IMR-90 (cell line): ENCODE measurements around the gene TSKU. TPM values are rescaled to one million over a fixed set of nuclear protein-coding genes. Genes with fewer than 3 reads are reported as not detected.

ENCODE experiments used
- ATAC-seq: fragments of 200-7000 bp; cut with Tn5 transposase; 2 replicates; pipeline ENCODE4 v1.9.1; 2020; ENCODE audit warnings: low read depth, mild to moderate bottlenecking, moderate library complexity
- BruUV-seq: library from RNA; stranded (reverse); fragments of 400-500 nt; replicated peaks from 2 replicates; lab custom pipeline; 2021; lab: Mats Ljungman, UMichigan
- CTCF ChIA-PET: fragments of 300-600 bp; formaldehyde crosslinking; extraction: SDS; loops from one replicate; lab custom pipeline; 2021; ENCODE audit warnings: antibody characterized with exemption; lab: Yijun Ruan, JAX
- POLR2A ChIA-PET: fragments of 300-600 bp; sonication (Branson Sonifier 250); formaldehyde crosslinking; loops from one replicate; lab custom pipeline; 2022; ENCODE audit warnings: antibody characterized with exemption; ENCODE audit not compliant: unreplicated experiment; lab: Charles Lee
- DNase-seq: peaks from one replicate; pipeline ENCODE4 v3.0.0; 2013
- H2AFZ ChIP-seq: replicated peaks from 2 replicates; pipeline ENCODE3; 2013; ENCODE audit warnings: low read length, mild to moderate bottlenecking; ENCODE audit not compliant: poor library complexity
- H2AK5ac ChIP-seq: 2 replicates; pipeline ENCODE4 v1.6.1; 2013; ENCODE audit warnings: low read depth, low read length, inconsistent platforms
- H2AK9ac ChIP-seq: replicated peaks from 2 replicates; pipeline ENCODE3; 2013; ENCODE audit warnings: mild to moderate bottlenecking, low read depth, low read length, moderate library complexity; ENCODE audit not compliant: poor library complexity
- H2BK120ac ChIP-seq: 2 replicates; pipeline ENCODE4 v1.6.1; 2013; ENCODE audit warnings: low read depth, low read length, inconsistent platforms
- H2BK15ac ChIP-seq: 3 replicates; pipeline ENCODE4 v1.6.1; 2013; ENCODE audit warnings: low read depth, low read length, inconsistent platforms
- H2BK20ac ChIP-seq: 2 replicates; pipeline ENCODE4 v1.6.1; 2013; ENCODE audit warnings: low read depth, mild to moderate bottlenecking, inconsistent platforms, low read length, moderate library complexity
- H2BK5ac ChIP-seq: 2 replicates; pipeline ENCODE4 v1.6.1; 2013; ENCODE audit warnings: mild to moderate bottlenecking, low read depth, low read length, inconsistent platforms; ENCODE audit not compliant: poor library complexity, severe bottlenecking
- H3K14ac ChIP-seq: replicated peaks from 2 replicates; pipeline ENCODE4 v1.6.1; 2013; ENCODE audit warnings: low read depth, low read length, inconsistent platforms
- H3K18ac ChIP-seq: 2 replicates; pipeline ENCODE4 v1.6.1; 2013; ENCODE audit warnings: low read depth, low read length, control low read depth
- H3K23ac ChIP-seq: 2 replicates; pipeline ENCODE4 v1.6.1; 2013; ENCODE audit warnings: low read depth, low read length, inconsistent platforms
- H3K27ac ChIP-seq: 2 replicates; pipeline ENCODE4 v1.5.1; 2013; ENCODE audit warnings: mild to moderate bottlenecking, control low read depth, low read length; ENCODE audit not compliant: insufficient read depth
- H3K27me3 ChIP-seq: 2 replicates; pipeline ENCODE4 v1.6.1; 2013; ENCODE audit warnings: low read length; ENCODE audit not compliant: control insufficient read depth, insufficient read depth
- H3K36me3 ChIP-seq: 2 replicates; pipeline ENCODE4 v1.6.1; 2013; ENCODE audit warnings: low read length, mixed read lengths; ENCODE audit not compliant: control insufficient read depth, insufficient read depth
- H3K4ac ChIP-seq: 2 replicates; pipeline ENCODE4 v1.6.1; 2013; ENCODE audit warnings: low read depth, low read length, inconsistent platforms
- H3K4me1 ChIP-seq: 2 replicates; pipeline ENCODE4 v1.6.1; 2013; ENCODE audit warnings: low read length, mixed read lengths; ENCODE audit not compliant: control insufficient read depth, insufficient read depth
- H3K4me2 ChIP-seq: 2 replicates; pipeline ENCODE4 v1.6.1; 2013; ENCODE audit warnings: low read depth, mild to moderate bottlenecking, control low read depth, low read length, moderate library complexity
- H3K4me3 ChIP-seq: 2 replicates; pipeline ENCODE4 v1.5.1; 2013; ENCODE audit warnings: low read depth, mild to moderate bottlenecking, control low read depth, low read length, moderate library complexity; ENCODE audit not compliant: insufficient read depth
- H3K56ac ChIP-seq: 2 replicates; pipeline ENCODE4 v1.6.1; 2013; ENCODE audit warnings: low read length, inconsistent platforms; ENCODE audit not compliant: insufficient read depth; ENCODE audit errors: extremely low read depth
- H3K79me1 ChIP-seq, 2 experiments: 2 replicates each; pipeline ENCODE4 v1.6.1; 2013; ENCODE audit warnings: low read length in 2 of 2, inconsistent platforms in 1 of 2, low read depth in 1 of 2
- H3K9ac ChIP-seq: 2 replicates; pipeline ENCODE4 v1.6.1; 2013; ENCODE audit warnings: low read depth, low read length, control low read depth
- H3K9me1 ChIP-seq: 2 replicates; pipeline ENCODE4 v1.6.1; 2013; ENCODE audit warnings: low read length, inconsistent platforms; ENCODE audit not compliant: insufficient read depth
- H3K9me3 ChIP-seq: 2 replicates; pipeline ENCODE4 v1.6.1; 2013; ENCODE audit warnings: low read length; ENCODE audit not compliant: control insufficient read depth, insufficient read depth
- H4K20me1 ChIP-seq: 2 replicates; pipeline ENCODE4 v1.6.1; 2013; ENCODE audit warnings: low read length, inconsistent platforms; ENCODE audit not compliant: insufficient read depth
- H4K5ac ChIP-seq: 2 replicates; pipeline ENCODE4 v1.6.1; 2013; ENCODE audit warnings: mild to moderate bottlenecking, low read depth, low read length, control low read depth
- H4K8ac ChIP-seq, 2 experiments: 2 replicates each; pipeline ENCODE4 v1.6.1; 2013; ENCODE audit warnings: low read depth in 2 of 2, low read length in 2 of 2, control low read depth in 1 of 2, inconsistent platforms in 1 of 2
- H4K91ac ChIP-seq: 2 replicates; pipeline ENCODE4 v1.6.1; 2013; ENCODE audit warnings: low read depth, low read length, inconsistent platforms; ENCODE audit not compliant: insufficient read depth
- CEBPB ChIP-seq: IDR thresholded peaks from 2 replicates; pipeline ENCODE4 v1.6.1; 2012; ENCODE audit warnings: low read depth, low read length, improper control_type of control experiment
- NFE2L2 ChIP-seq: fragments of 150-350 bp; IDR thresholded peaks from 2 replicates; pipeline ENCODE4 v1.6.1; 2016; ENCODE audit warnings: low read depth, mild to moderate bottlenecking, low read length
- RCOR1 ChIP-seq: IDR thresholded peaks from 2 replicates; pipeline ENCODE4 v1.6.1; 2012; ENCODE audit warnings: mild to moderate bottlenecking, low read length, improper control_type of control experiment; ENCODE audit not compliant: insufficient replicate concordance
- RFX5 ChIP-seq: IDR thresholded peaks from 2 replicates; pipeline ENCODE4 v1.8.0; 2012; ENCODE audit warnings: low read depth, mild to moderate bottlenecking, low read length, moderate library complexity
- WGBS, 2 experiments: methylation state at CpG; one replicate each; pipeline versions ENCODE4 v1.1.5 to v1.1.7; 2013; ENCODE audit warnings: missing lambda C conversion rate in 2 of 2; ENCODE audit not compliant: insufficient read length in 1 of 2; ENCODE audit errors: extremely low coverage in 2 of 2; 5-methylcytosine and 5-hydroxymethylcytosine counted together
- dilution Hi-C: fragments of 300-500 bp; cut with HindIII; formaldehyde crosslinking; loops from one replicate; pipeline ENCODE4 v1.14.3; 2018; ENCODE audit warnings: low sequenced_read_pairs; ENCODE audit not compliant: unreplicated experiment
- in situ Hi-C: fragments of 300-500 bp; cut with MboI; formaldehyde crosslinking; loops from 3 replicates; pipeline ENCODE4 v1.14.3; 2019; ENCODE audit warnings: low sequenced_read_pairs, inconsistent platforms, mixed read lengths
- intact Hi-C: fragments of 100-400 bp; cut with micrococcal nuclease; formaldehyde crosslinking; loops from 2 replicates; pipeline ENCODE4 v1.10.0; 2022
- polyA plus RNA-seq, 3 experiments: library from polyadenylated mRNA; depleted of rRNA; stranded (reverse); fragments of >200 nt; gene quantifications; 2 replicates each; pipeline ENCODE4 v1.2.3, GENCODE V29; 2012; ENCODE audit warnings: low replicate concordance in 1 of 3
- total RNA-seq: library from RNA; depleted of rRNA; stranded (reverse); fragments of >200 nt; gene quantifications from 2 replicates; pipeline ENCODE4 v1.2.3, GENCODE V29; 2012
- TF ChIP-seq, protein P1 (sequence below): fragments of 150-350 bp; IDR thresholded peaks from 2 replicates; pipeline ENCODE4 v1.6.1; 2016; ENCODE audit warnings: low read depth, mild to moderate bottlenecking, low read length, moderate library complexity, borderline replicate concordance

The TSKU gene
- total and polyA plus RNA-seq, 2 of the 4 experiments (the other 2 are of a cell fraction) = 6.8 to 26.6 TPM

GRCh38 chr11:76808171-76808570 is 25.0 kb downstream of the TSKU start:
- CTCF ChIA-PET = interaction anchor here (0.6 to 3.5 kb wide), 2 partner anchors 111 to 284 kb away, joined by 3 to 25 read pairs; no protein-coding TSS in a partner anchor
- BruUV-seq = no TSS peak
- H3K4me3 ChIP-seq = no peak overlapping the region
- H2AK5ac ChIP-seq = no peak overlapping the region
- H3K4me1 ChIP-seq = peaks cover 23% of the 10 kb centered on the region
- H3K27ac ChIP-seq = no peak overlapping the region
- no peak overlapping the region for H4K8ac ChIP-seq
- H2BK120ac ChIP-seq = no peak overlapping the region
- H4K20me1 ChIP-seq = peaks cover 2% of the 10 kb centered on the region; the same call in 1 of the 2 replicates
- H3K23ac ChIP-seq = no peak overlapping the region
- dilution Hi-C loops = no loop called here
- H3K27me3 ChIP-seq = no peaks in the 10 kb centered on the region; the same call in 1 of the 2 replicates
- H2BK5ac ChIP-seq = no peak overlapping the region
- no peak overlapping the region for H3K56ac ChIP-seq
- no peak overlapping the region for H2BK15ac ChIP-seq
- ATAC-seq = no peak
- H3K79me1 ChIP-seq = no peaks in the 10 kb centered on the region
- DNase-seq = no peak
- H3K36me3 ChIP-seq = no peaks in the 10 kb centered on the region
- no peak overlapping the region for H3K4ac ChIP-seq
- H3K9me1 ChIP-seq = peaks cover 15% of the 10 kb centered on the region
- WGBS, 2 experiments = 88% methylated on average over 11 of the region's 12 CpGs; no CpG with 5 or more reads in 1 of the 2 experiments
- no peak overlapping the region for H3K18ac ChIP-seq
- POLR2A ChIA-PET = no interaction called here
- no peak overlapping the region for H4K91ac ChIP-seq
- TF ChIP-seq NFE2L2 (no peak), RCOR1 (no peak), CEBPB (no peak), RFX5 (no peak)
- TF ChIP-seq, protein P1, sequence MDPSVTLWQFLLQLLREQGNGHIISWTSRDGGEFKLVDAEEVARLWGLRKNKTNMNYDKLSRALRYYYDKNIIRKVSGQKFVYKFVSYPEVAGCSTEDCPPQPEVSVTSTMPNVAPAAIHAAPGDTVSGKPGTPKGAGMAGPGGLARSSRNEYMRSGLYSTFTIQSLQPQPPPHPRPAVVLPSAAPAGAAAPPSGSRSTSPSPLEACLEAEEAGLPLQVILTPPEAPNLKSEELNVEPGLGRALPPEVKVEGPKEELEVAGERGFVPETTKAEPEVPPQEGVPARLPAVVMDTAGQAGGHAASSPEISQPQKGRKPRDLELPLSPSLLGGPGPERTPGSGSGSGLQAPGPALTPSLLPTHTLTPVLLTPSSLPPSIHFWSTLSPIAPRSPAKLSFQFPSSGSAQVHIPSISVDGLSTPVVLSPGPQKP = no peak
- H3K14ac ChIP-seq = no peak overlapping the region
- H2AK9ac ChIP-seq = no peak overlapping the region
- no peak overlapping the region for H3K4me2 ChIP-seq
- no peak overlapping the region for H4K5ac ChIP-seq
- H2AFZ ChIP-seq = no peak overlapping the region
- intact Hi-C loops = no loop called here
- no peaks in the 10 kb centered on the region for H3K9me3 ChIP-seq
- in situ Hi-C loops = no loop called here
- H3K9ac ChIP-seq = no peak overlapping the region
- H2BK20ac ChIP-seq = no peak overlapping the region
